Loucy (cell line): Measurements from ENCODE around the gene IGSF22.

ENCODE experiments used
- EZH2phosphoT487 ChIP-seq: fragments of 200-600 bp; IDR thresholded peaks from 2 replicates; pipeline ENCODE4 v1.6.1; 2018; ENCODE audit warnings: antibody characterized with exemption, mild to moderate bottlenecking, moderate library complexity, borderline replicate concordance
- TF ChIP-seq, protein P1 (sequence below): fragments of 200-600 bp; sonication (generic); conservative IDR thresholded peaks from 2 replicates; pipeline ENCODE4 v1.5.1; 2014; ENCODE audit warnings: mild to moderate bottlenecking, antibody characterized with exemption, low read length

DNA sequence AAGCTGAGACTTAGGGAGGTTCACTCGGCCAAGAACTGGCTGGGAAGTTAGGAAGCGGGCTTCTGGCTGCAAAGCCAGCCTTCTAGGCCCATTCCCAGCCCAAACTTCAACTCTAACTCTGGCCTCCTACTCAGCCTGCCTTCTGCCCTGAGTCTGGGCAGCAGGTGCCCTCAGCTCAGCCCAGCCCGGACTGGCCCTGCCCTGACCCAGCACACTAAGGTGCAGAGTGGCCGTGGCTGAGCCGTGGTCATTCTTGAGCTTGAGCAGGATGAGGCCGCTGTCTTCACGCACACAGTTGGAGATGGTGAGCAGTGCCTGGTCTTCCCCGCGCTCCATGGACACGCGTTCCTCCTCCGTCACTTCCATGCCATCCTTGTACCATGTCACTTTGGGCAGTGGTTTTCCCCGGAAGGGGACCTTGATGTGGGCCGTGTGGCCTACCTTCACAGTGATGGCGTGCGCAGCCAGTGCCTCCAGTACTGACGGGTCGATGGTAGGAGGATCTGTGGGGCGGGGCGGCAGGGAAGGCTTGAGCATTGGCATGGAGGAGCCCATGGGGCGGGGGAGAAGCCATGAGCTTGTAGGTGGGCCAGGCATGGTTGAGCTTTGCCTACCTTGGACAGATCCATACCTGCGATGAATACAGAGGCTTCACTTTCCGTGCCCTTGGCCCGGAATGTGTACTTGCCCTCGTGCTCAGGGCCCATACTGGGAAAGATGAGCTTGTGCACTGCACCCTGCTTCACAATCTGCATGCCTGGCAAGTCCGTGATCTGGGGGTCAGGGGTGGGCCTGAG, 12.1 kb downstream of the IGSF22 start:
- TF ChIP-seq, protein P1, sequence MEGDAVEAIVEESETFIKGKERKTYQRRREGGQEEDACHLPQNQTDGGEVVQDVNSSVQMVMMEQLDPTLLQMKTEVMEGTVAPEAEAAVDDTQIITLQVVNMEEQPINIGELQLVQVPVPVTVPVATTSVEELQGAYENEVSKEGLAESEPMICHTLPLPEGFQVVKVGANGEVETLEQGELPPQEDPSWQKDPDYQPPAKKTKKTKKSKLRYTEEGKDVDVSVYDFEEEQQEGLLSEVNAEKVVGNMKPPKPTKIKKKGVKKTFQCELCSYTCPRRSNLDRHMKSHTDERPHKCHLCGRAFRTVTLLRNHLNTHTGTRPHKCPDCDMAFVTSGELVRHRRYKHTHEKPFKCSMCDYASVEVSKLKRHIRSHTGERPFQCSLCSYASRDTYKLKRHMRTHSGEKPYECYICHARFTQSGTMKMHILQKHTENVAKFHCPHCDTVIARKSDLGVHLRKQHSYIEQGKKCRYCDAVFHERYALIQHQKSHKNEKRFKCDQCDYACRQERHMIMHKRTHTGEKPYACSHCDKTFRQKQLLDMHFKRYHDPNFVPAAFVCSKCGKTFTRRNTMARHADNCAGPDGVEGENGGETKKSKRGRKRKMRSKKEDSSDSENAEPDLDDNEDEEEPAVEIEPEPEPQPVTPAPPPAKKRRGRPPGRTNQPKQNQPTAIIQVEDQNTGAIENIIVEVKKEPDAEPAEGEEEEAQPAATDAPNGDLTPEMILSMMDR: no peak
- no peak for TF ChIP-seq EZH2phosphoT487
